Measurements from ENCODE around the gene KRTAP13-2. TPM values are rescaled to one million over a fixed set of nuclear protein-coding genes. Genes with fewer than 3 reads are reported as not detected.

The KRTAP13-2 gene
- total RNA-seq, 4 donors from 2014 or later: not detected

GRCh38 chr21:30391492-30392025 is 19.5 kb upstream of the KRTAP13-2 start:
- WGBS: 63% methylated on average over 2 of the region's 2 CpGs
- H3K27me3 ChIP-seq: peaks cover 0 to 3% (median 0%) of the 10 kb centered on the region in 4 donors
- TF ChIP-seq POLR2AphosphoS5 (IDR thresholded peaks at IDR 0.05): no peak
- TF ChIP-seq, protein P1, sequence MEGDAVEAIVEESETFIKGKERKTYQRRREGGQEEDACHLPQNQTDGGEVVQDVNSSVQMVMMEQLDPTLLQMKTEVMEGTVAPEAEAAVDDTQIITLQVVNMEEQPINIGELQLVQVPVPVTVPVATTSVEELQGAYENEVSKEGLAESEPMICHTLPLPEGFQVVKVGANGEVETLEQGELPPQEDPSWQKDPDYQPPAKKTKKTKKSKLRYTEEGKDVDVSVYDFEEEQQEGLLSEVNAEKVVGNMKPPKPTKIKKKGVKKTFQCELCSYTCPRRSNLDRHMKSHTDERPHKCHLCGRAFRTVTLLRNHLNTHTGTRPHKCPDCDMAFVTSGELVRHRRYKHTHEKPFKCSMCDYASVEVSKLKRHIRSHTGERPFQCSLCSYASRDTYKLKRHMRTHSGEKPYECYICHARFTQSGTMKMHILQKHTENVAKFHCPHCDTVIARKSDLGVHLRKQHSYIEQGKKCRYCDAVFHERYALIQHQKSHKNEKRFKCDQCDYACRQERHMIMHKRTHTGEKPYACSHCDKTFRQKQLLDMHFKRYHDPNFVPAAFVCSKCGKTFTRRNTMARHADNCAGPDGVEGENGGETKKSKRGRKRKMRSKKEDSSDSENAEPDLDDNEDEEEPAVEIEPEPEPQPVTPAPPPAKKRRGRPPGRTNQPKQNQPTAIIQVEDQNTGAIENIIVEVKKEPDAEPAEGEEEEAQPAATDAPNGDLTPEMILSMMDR (IDR thresholded peaks at IDR 0.05): no peak
- TF ChIP-seq EP300 (IDR thresholded peaks at IDR 0.05): no peak
- TF ChIP-seq POLR2A (IDR thresholded peaks at IDR 0.05; ENCODE audit: low read depth): no peak
- H3K36me3 ChIP-seq: no peaks in the 10 kb centered on the region
- H3K4me1 ChIP-seq: no peaks in the 10 kb centered on the region
- intact Hi-C loops (cut with DNase I): no loop called here
- peaks cover 0 to 8% (median 0%) of the 10 kb centered on the region in 4 donors for H3K9me3 ChIP-seq
- H3K27ac ChIP-seq (replicated peaks in 1 of 4): no peak overlapping the region
- H3K4me3 ChIP-seq: no peak overlapping the region
- DNase-seq (ENCODE audit: extremely low spot score): no peak

- H3K27ac ChIP-seq (replicated peaks in 1 of 4): no peak overlapping the region
- no peak for DNase-seq (ENCODE audit: extremely low spot score)
- no peaks in the 10 kb centered on the region for H3K36me3 ChIP-seq
- TF ChIP-seq POLR2AphosphoS5 (IDR thresholded peaks at IDR 0.05) (no peak), EP300 (IDR thresholded peaks at IDR 0.05) (no peak), POLR2A (IDR thresholded peaks at IDR 0.05; ENCODE audit: low read depth) (no peak)
- TF ChIP-seq, protein P1 (IDR thresholded peaks at IDR 0.05): no peak
- intact Hi-C loops (cut with DNase I): no loop called here
- 40% methylated on average over 1 of the region's 1 CpG for WGBS
- H3K4me1 ChIP-seq: no peaks in the 10 kb centered on the region
- H3K4me3 ChIP-seq: no peak overlapping the region
- H3K27me3 ChIP-seq: no peaks in the 10 kb centered on the region
- no peaks in the 10 kb centered on the region for H3K9me3 ChIP-seq
Measured at GRCh38 chr21:30382201-30382600, 10.1 kb upstream of the KRTAP13-2 start.

- 22% methylated on average over 3 of the region's 3 CpGs for whole genome bisulfite sequencing
- no peak for DNase-seq (ENCODE audit: extremely low spot score)
- Histone ChIP-seq H3K27me3 (no peaks in the 10 kb centered on the region), H3K4me3 (no peak overlapping the region), H3K27ac (replicated peaks in 1 of 4) (no peak overlapping the region), H3K4me1 (no peaks in the 10 kb centered on the region), H3K9me3 (no peaks in the 10 kb centered on the region), H3K36me3 (no peaks in the 10 kb centered on the region)
- intact Hi-C loops (cut with DNase I): no loop called here
- TF ChIP-seq EP300 (IDR thresholded peaks at IDR 0.05): no peak
- TF ChIP-seq, protein P1 (IDR thresholded peaks at IDR 0.05): no peak
- no peak for TF ChIP-seq POLR2A (IDR thresholded peaks at IDR 0.05; ENCODE audit: low read depth)
- TF ChIP-seq POLR2AphosphoS5 (IDR thresholded peaks at IDR 0.05): no peak
Measured at GRCh38 chr21:30355906-30356305, 16.2 kb downstream of the KRTAP13-2 start.

DNA sequence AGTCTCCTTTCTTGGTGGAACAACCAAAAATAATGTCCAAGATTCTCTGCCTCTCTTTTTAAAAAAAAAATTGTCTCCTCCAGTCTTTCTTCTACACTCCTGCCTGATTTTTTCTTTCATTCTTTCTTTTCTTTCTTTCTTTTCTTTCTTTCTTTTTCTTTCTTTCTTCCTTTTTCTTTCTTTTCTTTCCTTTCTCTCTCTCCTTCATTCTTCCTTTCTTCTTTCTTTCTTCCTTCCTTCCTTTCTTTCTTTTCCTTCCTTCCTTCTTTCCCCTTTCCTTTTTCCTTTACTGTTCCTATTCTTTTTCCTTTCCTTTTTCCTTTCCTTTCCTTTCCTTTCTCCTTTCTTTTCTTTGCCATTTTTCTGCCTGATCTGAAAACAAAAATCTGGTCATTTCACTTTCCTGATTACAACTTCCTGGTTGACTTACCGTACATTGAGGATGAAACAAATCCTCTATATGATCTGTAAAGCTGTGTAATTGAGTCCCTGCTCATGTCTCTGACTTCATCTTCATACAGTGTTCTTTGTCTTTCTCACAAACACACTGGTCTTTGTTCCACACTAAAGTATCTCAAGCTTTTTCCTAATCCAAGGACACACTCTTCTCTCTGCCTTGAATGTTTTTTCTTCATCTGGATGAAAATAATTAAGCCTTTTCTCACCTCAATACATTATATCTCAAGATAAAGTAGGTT is 17.6 kb downstream of the KRTAP13-2 start:
- Histone ChIP-seq H3K9me3 (no peaks in the 10 kb centered on the region), H3K36me3 (no peaks in the 10 kb centered on the region), H3K4me1 (no peaks in the 10 kb centered on the region), H3K4me3 (no peak overlapping the region), H3K27ac (replicated peaks in 1 of 4) (no peak overlapping the region), H3K27me3 (no peaks in the 10 kb centered on the region)
- 77% methylated on average over 1 of the region's 1 CpG for WGBS
- TF ChIP-seq POLR2AphosphoS5 (IDR thresholded peaks at IDR 0.05): no peak
- intact Hi-C loops (cut with DNase I): no loop called here
- DNase-seq (ENCODE audit: extremely low spot score): no peak

DNA sequence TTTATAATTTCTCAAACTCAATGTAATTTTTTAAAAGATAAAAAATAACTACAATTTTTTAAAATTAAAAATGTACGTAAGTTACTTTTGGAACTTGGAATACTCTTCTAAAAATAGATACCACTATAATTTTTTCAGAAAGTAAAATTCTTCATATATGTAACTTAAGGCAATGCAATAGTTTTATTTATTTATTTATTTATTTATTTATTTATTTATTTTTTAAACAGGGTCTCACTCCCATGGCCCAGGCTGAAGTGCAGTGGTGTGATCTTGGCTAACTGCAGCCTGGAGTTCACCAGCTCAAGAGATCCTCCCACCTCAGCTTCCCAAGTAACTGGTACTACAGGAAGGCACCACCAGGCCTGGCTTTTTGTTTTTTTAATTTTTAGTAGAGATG is 20.5 kb downstream of the KRTAP13-2 start:
- no peak for DNase-seq (ENCODE audit: extremely low spot score)
- WGBS: 90% methylated on average over 1 of the region's 1 CpG
- H3K9me3 ChIP-seq: no peaks in the 10 kb centered on the region
- TF ChIP-seq, protein P1 (IDR thresholded peaks at IDR 0.05): no peak
- no peaks in the 10 kb centered on the region for H3K27me3 ChIP-seq
- intact Hi-C loops (cut with DNase I): no loop called here
- H3K4me1 ChIP-seq: no peaks in the 10 kb centered on the region
- H3K36me3 ChIP-seq: no peaks in the 10 kb centered on the region
- H3K27ac ChIP-seq (replicated peaks in 1 of 4): no peak overlapping the region
- no peak overlapping the region for H3K4me3 ChIP-seq

All from esophagus muscularis mucosa (tissue), 4 donors.